Activated naive CD8-positive, alpha-beta T cell treated with anti-CD3 and anti-CD28 coated beads, Interleukin-2, amount 10 ng/mL, durations not matched to agents 7 days and 5 days (primary cell): ENCODE measurements around the gene BCL2L1. TPM values are rescaled to one million over a fixed set of nuclear protein-coding genes. Genes with fewer than 3 reads are reported as not detected.

Source experiments
- ATAC-seq: fragments of 150-1000 bp; cut with Tn5 transposase; one replicate; pipeline ENCODE4 v1.10.0; 2021; ENCODE audit warnings: low read depth, moderate library complexity
- POLR2A ChIA-PET: fragments of 350-600 bp; sonication (Branson Sonifier 250); formaldehyde crosslinking; loops from one replicate; lab custom pipeline; 2021; ENCODE audit warnings: antibody characterized with exemption; lab: Charles Lee
- DNase-seq: peaks from one replicate; pipeline ENCODE4 v3.0.0; 2021
- H3K27ac Mint-ChIP-seq: one replicate; pipeline ENCODE4 v1.8.0; 2022; ENCODE audit warnings: mild to moderate bottlenecking, mixed read lengths
- H3K27me3 Mint-ChIP-seq: one replicate; pipeline ENCODE4 v1.8.0; 2022; ENCODE audit warnings: mild to moderate bottlenecking, moderate library complexity, mixed read lengths
- H3K36me3 Mint-ChIP-seq: one replicate; pipeline ENCODE4 v1.8.0; 2021; ENCODE audit warnings: mild to moderate bottlenecking, mixed read lengths
- H3K4me1 Mint-ChIP-seq: one replicate; pipeline ENCODE4 v1.8.0; 2021; ENCODE audit warnings: mixed read lengths
- H3K4me3 Mint-ChIP-seq: one replicate; pipeline ENCODE4 v1.8.0; 2022; ENCODE audit warnings: mild to moderate bottlenecking, moderate library complexity, mixed read lengths
- H3K9me3 Mint-ChIP-seq: one replicate; pipeline ENCODE4 v1.8.0; 2021; ENCODE audit warnings: mixed read lengths
- total RNA-seq, 2 experiments: library from RNA; stranded (reverse); gene quantifications; one replicate each; pipeline ENCODE4 v1.2.3, GENCODE V29; 2021

Gene BCL2L1
- 10 to 100 TPM; 61.7 to 64.5 TPM for total RNA-seq

DNA sequence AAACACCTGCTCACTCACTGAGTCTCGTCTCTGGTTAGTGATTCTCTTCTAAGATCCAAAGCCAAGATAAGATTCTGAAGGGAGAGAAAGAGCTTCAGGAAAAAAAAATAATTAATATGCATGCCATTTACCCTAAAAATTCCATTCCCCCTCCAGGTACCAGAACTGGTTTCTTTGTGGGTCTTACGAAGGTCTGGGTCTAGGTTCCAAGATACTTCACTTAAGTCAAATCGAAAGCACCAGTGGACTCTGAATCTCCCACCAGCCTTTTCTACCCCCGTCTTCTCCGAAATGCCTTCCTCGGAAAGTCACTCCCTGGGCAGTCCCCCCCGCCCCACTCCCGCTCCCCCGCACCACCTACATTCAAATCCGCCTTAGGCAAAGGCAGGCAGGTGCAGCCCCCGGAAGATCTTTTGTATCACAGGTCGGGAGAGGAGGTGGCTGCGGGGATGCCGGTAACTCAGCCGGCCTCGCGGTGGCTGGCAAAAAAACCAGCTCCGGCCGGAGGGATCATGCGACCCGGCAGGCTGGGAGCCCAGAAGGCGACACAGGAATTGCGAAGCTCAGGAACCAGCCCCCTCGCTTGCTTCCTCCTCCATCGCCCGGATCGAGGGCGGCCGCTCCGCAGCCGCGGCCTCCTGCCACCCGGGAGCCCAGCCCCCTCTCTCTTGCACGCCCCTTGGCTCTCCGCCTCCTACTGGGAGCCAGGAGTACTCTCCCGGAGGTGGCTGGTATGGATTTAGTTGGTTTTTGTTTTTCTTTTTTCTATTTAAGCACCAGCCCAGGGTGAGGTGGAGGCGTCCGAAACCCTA, at the start of gene BCL2L1:
Gene BCL2L1, minus strand, starts transcription at position 612 of the 812 bp plus-strand sequence. CDS start 650 bp downstream, outside the sequence.
- Mint-ChIP-seq H3K27ac (peak within 1 kb of the TSS; percentile 91), H3K4me1 (peaks cover 34% of the 10 kb centered on the region), H3K36me3 (peaks cover 38% of the 10 kb centered on the region), H3K9me3 (no peaks in the 10 kb centered on the region), H3K27me3 (peaks cover under 1% of the 10 kb centered on the region), H3K4me3 (peak within 1 kb of the TSS; percentile 99)
- POLR2A ChIA-PET = interaction anchor here (1.0 to 8.1 kb wide), 22 partner anchors 10 to 160 kb away, joined by 3 to 149 read pairs (median 6); partner anchors contain the start of gene TPX2
- ATAC-seq = peak; percentile 24
- DNase-seq = peak; percentile 75

DNA sequence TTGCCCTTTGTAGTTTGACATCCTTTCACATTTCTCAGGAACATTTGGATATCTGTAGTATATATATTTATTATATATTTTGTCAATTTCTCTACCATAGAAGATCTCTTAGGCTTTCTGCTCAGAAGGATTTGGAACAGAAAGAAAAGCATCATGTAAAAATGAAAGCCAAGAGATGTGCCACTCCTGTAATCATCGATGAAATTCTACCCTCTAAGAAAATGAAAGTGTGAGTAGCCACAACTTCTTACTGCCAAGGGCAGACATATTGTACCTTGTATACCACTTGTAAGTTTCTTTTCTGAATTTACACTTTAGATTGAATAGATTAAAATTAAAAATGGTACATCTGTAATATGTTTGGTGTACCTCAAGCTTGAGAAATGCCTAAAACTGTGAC, 47.6 kb upstream of the BCL2L1 start:
- H3K4me3 Mint-ChIP-seq = no peak overlapping the region
- POLR2A ChIA-PET = no interaction called here
- no peak overlapping the region for H3K27ac Mint-ChIP-seq
- H3K36me3 Mint-ChIP-seq = peaks cover 46% of the 10 kb centered on the region
- ATAC-seq (no peak), DNase-seq (no peak)
- no peaks in the 10 kb centered on the region for H3K27me3 Mint-ChIP-seq
- peaks cover 2% of the 10 kb centered on the region for H3K4me1 Mint-ChIP-seq
- H3K9me3 Mint-ChIP-seq = no peaks in the 10 kb centered on the region

DNA sequence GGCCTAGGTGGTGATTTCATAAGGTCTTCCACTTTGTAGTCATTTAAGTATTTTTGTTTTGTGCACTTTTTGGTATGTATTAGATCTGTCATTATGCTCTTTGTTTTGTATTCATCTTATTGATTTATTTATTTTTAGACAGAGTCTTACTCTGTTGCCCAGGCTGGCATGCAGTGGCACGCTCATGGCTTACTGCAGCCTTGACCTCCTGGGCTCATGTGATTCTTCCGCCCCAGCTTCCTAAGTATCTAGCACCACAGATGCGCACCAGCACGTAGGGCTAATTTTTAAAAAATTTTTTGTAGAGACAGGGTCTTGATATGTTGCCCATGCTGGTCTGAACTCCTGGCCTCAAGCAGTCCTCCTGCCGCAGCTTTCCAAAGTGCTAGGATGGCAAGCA, 47.0 kb upstream of the BCL2L1 start:
- Mint-ChIP-seq H3K27me3 (no peaks in the 10 kb centered on the region), H3K4me3 (no peak overlapping the region), H3K36me3 (peaks cover 47% of the 10 kb centered on the region), H3K4me1 (peaks cover 2% of the 10 kb centered on the region), H3K9me3 (no peaks in the 10 kb centered on the region), H3K27ac (no peak overlapping the region)
- no peak for ATAC-seq
- POLR2A ChIA-PET = interaction anchor here (0.6 kb wide), 1 partner anchor 143 kb away, joined by 5 read pairs; no protein-coding TSS in a partner anchor
- no peak for DNase-seq

DNA sequence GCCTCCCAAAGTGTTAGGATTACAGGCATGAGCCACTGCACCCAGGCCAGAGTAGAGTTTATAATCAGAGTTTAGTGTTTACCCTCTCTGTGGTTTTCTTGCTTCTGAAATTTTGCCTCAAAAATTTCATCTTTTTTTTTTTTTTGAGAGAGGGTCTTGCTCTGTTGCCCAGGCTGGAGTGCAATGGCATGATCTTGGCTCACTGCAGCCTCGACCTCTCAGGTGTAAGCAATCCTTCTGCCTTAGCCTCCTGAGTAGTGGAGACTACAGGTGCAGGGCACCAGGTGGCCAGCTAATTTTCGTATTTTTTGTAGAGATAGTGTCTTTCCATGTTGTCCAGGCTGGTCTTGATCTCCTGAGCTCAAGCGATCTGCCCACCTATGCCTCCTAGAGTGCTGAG, 45.1 kb upstream of the BCL2L1 start:
- ATAC-seq (no peak), DNase-seq (no peak)
- POLR2A ChIA-PET = no interaction called here
- Mint-ChIP-seq H3K27ac (no peak overlapping the region), H3K27me3 (no peaks in the 10 kb centered on the region), H3K9me3 (no peaks in the 10 kb centered on the region), H3K4me3 (no peak overlapping the region), H3K36me3 (peaks cover 47% of the 10 kb centered on the region), H3K4me1 (peaks cover 3% of the 10 kb centered on the region)

DNA sequence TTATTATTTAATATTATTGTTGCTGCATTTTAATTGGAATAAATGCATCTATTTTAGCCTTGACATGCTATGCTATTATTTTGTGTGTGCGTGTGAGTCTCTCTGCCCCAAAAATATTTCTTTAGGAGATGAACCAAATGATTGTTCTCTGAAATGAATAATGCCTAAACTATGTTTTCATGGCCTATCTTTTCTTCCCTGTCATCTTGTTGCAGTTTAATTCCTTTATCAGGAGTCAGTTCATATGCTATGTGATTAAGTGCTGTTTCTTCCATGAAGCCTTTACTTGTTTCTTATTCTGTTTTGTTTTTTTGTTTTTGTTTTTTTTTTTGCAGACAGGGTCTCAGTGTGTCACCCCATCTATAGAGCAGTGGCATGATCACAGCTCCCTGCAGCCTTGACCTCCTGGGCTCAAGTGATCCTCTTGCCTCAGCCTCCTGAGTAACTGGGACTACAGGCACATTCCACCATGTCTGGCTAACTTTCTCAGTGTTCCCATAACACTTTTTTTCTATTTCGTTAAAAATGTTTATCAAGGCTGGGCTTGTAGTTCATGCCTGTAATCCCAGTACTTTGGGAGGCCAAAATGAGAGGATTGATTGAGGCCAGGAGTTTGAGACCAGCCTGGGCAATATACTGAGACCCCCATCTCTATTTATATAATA, 42.1 kb upstream of the BCL2L1 start:
- DNase-seq = no peak
- Mint-ChIP-seq H3K36me3 (peaks cover 47% of the 10 kb centered on the region), H3K27ac (no peak overlapping the region), H3K4me1 (peaks cover 4% of the 10 kb centered on the region), H3K27me3 (no peaks in the 10 kb centered on the region), H3K4me3 (no peak overlapping the region), H3K9me3 (no peaks in the 10 kb centered on the region)
- ATAC-seq = no peak
- POLR2A ChIA-PET = no interaction called here

DNA sequence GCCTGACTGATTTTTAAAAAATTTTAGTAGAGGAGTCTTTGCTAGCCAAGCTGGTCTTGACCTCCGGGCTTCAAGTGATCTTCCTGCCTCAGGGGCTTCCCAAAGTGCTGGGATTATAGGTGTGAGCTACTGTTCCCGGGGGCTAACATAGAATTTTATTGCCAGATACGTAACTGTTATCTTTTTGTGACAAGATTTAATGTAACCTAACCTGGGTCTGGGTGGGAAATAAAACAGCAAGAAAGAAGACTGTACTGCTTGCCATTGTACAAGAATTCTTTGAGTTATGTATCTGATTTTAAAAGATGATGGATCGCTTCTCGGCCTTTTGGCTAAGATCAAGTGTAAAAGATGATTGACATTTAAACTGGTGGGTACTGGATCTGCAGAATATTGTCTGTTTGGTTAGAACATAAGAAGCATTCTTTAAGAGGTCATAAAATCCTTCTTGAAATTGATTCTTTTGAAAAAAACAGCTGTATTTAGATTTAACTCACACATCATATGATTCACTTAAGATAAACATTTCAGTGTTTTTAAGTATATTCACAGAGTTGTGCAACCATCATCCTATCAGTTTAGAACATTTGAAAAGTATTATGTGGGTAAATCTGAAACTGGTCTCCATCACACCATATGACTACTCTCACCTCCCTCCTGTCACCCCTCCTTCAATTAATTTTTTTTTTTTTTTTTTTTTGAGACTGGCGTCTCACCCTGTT, 38.0 kb upstream of the BCL2L1 start:
- POLR2A ChIA-PET = no interaction called here
- no peak for ATAC-seq
- no peak overlapping the region for H3K27ac Mint-ChIP-seq
- DNase-seq = no peak
- peaks cover 14% of the 10 kb centered on the region for H3K4me1 Mint-ChIP-seq
- no peaks in the 10 kb centered on the region for H3K9me3 Mint-ChIP-seq
- no peaks in the 10 kb centered on the region for H3K27me3 Mint-ChIP-seq
- no peak overlapping the region for H3K4me3 Mint-ChIP-seq
- H3K36me3 Mint-ChIP-seq = peaks cover 61% of the 10 kb centered on the region

DNA sequence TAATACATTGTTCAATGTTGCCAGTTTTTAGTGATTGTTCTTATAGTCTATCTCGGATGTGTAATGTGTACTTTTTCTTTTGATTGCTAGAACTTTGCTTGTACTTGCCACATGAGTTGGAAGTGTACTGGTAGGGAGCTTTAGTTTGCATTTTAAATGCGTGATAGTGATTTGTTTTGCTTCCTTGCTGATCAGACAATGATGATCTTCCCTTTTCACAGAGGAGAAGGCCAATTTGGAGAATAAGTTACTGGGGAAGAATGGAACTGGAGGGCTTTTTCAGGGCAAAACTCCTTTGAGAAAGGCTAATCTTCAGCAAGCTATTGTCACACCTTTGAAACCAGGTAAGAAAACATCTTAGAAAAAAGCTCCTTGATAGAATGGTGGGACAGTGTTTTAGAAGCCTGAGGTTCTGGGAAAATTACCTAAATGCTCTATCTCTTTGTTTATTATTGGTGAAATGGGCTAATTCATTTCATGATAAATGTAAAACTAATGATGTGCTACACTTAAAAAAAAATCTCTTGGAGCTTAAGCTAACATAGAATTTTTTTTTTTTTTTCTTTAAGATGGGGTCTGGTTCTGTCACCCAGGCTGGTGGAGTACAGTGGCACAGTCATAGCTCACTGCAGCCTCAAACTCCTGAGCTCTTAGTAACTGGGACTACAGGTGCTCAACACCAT, 37.3 kb upstream of the BCL2L1 start:
- Mint-ChIP-seq H3K27ac (no peak overlapping the region), H3K9me3 (no peaks in the 10 kb centered on the region), H3K27me3 (no peaks in the 10 kb centered on the region), H3K4me1 (peaks cover 13% of the 10 kb centered on the region), H3K4me3 (no peak overlapping the region), H3K36me3 (peaks cover 56% of the 10 kb centered on the region)
- ATAC-seq = no peak
- DNase-seq = no peak
- POLR2A ChIA-PET = no interaction called here

DNA sequence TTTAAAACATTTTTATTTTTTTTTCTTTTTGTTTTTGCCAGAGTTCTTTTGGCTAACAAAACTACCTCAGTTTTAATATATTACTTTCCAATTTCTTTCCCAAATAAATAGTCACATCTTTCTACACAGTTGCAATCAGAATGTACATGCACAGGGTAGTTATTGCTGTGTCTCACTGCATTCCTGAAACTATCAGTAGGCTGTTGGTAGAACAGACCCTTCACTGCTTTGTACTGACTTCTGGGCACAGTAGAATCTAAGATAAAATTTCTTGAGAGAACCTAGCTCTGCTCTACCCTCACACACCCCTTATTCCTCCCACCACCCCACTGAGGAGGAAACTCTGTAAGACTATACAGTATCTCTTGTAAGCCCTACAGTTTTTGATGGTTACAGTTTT, 36.3 kb upstream of the BCL2L1 start:
- Mint-ChIP-seq H3K4me3 (no peak overlapping the region), H3K27me3 (no peaks in the 10 kb centered on the region), H3K27ac (no peak overlapping the region), H3K4me1 (peaks cover 13% of the 10 kb centered on the region), H3K9me3 (no peaks in the 10 kb centered on the region), H3K36me3 (peaks cover 50% of the 10 kb centered on the region)
- DNase-seq (no peak), ATAC-seq (no peak)
- POLR2A ChIA-PET = interaction anchor here (0.6 kb wide), 1 partner anchor 17 kb away, joined by 3 read pairs; no protein-coding TSS in a partner anchor

DNA sequence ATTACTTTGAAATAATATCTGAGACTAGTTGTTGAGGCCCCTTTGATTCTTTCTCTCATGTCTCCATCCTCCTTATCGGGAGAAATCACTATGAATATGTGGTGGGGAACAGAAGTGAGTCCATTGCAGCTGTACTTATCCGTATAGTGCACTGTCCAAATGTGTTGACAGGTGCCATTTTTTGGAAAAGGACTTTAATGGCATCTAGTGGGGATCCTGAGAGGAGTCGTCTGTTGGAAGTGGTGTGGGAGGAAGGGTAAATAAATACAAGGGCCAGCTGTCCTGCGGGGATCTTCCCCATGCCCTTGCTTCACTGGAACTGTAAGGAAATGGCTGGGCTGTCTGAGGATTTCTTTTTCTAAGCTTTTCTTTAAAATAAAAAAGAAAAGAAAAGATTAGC, 35.9 kb upstream of the BCL2L1 start:
- no peak overlapping the region for H3K27ac Mint-ChIP-seq

DNA sequence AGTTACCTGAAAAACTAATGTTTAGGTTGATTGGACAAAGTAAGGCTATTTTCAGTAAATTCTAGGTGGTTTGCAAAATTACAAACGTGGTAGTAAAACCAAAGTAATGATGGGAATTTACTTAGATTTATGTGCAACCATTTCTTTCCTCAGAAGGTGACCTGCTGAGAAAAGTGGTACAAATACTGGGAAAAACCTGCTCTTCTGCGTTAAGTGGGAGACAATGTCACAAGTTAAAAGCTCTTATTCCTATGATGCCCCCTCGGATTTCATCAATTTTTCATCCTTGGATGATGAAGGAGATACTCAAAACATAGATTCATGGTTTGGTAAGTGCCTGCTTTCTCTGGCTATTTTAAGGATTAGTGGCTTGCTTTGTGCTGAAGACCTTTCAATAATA, 34.6 kb upstream of the BCL2L1 start:
- no peak overlapping the region for H3K4me3 Mint-ChIP-seq
- H3K36me3 Mint-ChIP-seq = peaks cover 52% of the 10 kb centered on the region
- POLR2A ChIA-PET = no interaction called here
- no peaks in the 10 kb centered on the region for H3K9me3 Mint-ChIP-seq
- H3K4me1 Mint-ChIP-seq = peaks cover 16% of the 10 kb centered on the region
- H3K27me3 Mint-ChIP-seq = no peaks in the 10 kb centered on the region
- ATAC-seq (no peak), DNase-seq (no peak)
- H3K27ac Mint-ChIP-seq = no peak overlapping the region

More for the DNA sequence above, 35.9 kb upstream of the BCL2L1 start:
- ATAC-seq (no peak), DNase-seq (no peak)
- Mint-ChIP-seq H3K36me3 (peaks cover 50% of the 10 kb centered on the region), H3K9me3 (no peaks in the 10 kb centered on the region), H3K4me3 (no peak overlapping the region), H3K27me3 (no peaks in the 10 kb centered on the region), H3K4me1 (peaks cover 13% of the 10 kb centered on the region)
- POLR2A ChIA-PET = no interaction called here

DNA sequence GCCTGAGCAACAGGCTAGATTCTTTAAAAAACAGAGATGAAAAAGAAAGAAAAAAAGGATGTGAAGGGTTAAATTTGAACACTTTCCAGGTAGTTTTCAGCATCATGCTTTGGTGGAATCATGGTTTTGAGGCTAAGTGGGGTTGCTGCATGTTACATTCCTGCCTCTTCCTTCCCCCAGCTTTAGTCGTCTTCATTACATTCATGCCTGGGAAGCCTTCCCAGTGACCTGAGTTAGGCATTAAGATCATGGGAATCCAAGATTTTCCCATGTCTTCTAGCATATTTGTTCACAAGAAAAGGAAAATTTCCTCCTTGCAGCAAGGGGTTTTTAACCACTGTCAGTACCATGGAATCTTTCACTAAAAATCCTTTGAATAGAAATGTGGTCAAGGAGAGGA, 28.5 kb upstream of the BCL2L1 start:
- ATAC-seq = no peak
- Mint-ChIP-seq H3K36me3 (peaks cover 32% of the 10 kb centered on the region), H3K27ac (no peak overlapping the region), H3K4me1 (peaks cover 16% of the 10 kb centered on the region), H3K4me3 (no peak overlapping the region), H3K27me3 (no peaks in the 10 kb centered on the region), H3K9me3 (no peaks in the 10 kb centered on the region)
- POLR2A ChIA-PET = interaction anchor here (0.5 to 1.2 kb wide), 2 partner anchors 15 to 179 kb away, joined by 3 to 5 read pairs; no protein-coding TSS in a partner anchor
- DNase-seq = no peak

DNA sequence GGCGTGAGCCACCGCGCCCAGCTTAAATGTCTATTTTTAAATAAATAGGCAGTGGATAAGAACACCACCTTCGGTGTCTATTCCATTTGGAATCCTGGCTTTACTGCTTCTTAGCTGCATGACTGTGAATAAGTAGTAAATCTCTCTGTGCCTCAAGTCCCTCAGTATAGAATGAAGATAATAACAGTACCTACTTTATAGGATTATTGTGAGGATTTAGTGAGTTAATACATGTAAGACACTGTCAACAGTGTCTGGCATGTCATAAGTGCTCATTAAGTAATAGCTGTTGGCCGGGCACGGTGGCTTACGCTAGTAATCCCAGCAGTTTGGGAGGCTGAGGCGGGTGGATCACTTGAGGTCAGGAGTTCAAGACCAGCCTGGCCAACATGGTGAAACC, 26.6 kb upstream of the BCL2L1 start:
- ATAC-seq (no peak), DNase-seq (no peak)
- H3K4me3 Mint-ChIP-seq = no peak overlapping the region
- no peaks in the 10 kb centered on the region for H3K27me3 Mint-ChIP-seq
- H3K36me3 Mint-ChIP-seq = peaks cover 39% of the 10 kb centered on the region
- POLR2A ChIA-PET = no interaction called here
- H3K4me1 Mint-ChIP-seq = peaks cover 20% of the 10 kb centered on the region
- H3K27ac Mint-ChIP-seq = no peak overlapping the region
- H3K9me3 Mint-ChIP-seq = no peaks in the 10 kb centered on the region

DNA sequence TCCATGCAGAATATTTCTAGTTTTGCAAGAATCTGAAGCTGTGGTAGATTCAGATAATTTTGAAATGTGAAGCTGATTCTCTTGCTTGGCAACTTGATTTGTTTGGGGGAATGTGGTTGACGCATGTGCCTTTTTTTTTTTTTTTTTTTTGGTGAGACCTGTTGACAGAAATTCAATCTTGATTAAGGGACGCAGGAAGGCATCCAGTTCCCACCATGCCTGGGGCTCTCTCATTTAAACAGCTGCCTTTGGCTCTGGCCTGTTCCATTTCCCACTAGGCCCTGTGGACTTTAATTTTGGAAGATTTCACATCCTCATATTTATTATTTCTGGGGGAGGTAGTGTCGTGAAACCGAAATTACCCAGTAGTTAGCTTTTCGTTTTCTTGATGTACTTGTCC, 25.0 kb upstream of the BCL2L1 start:
- Mint-ChIP-seq H3K36me3 (peaks cover 32% of the 10 kb centered on the region), H3K27me3 (no peaks in the 10 kb centered on the region), H3K27ac (no peak overlapping the region), H3K9me3 (no peaks in the 10 kb centered on the region), H3K4me3 (no peak overlapping the region), H3K4me1 (peaks cover 16% of the 10 kb centered on the region)
- DNase-seq (no peak), ATAC-seq (no peak)
- POLR2A ChIA-PET = interaction anchor here (0.7 kb wide), 1 partner anchor 174 kb away, joined by 3 read pairs; no protein-coding TSS in a partner anchor
